Neural progenitor cell (in vitro differentiated cells): ENCODE data around the gene FBXL13. TPM values are rescaled to one million over a fixed set of nuclear protein-coding genes. Genes with fewer than 3 reads are reported as not detected.
"Not testable (repeated sequence)": the region's sequence is repeated elsewhere in the genome, so short reads cannot be mapped to it uniquely, and the experiment has no call there.

ENCODE experiments used
- DNase-seq: peaks from one replicate; pipeline ENCODE4 v3.0.0-alpha.2; 2016; ENCODE audit warnings: low spot score
- H2AFZ ChIP-seq: fragments of 200-600 bp; sonication (generic); replicated peaks from 2 replicates; pipeline ENCODE4 v1.6.1; 2016; ENCODE audit warnings: antibody characterized with exemption
- H3F3A ChIP-seq: fragments of 200-600 bp; sonication (generic); 2 replicates; pipeline ENCODE4 v1.6.1; 2016; ENCODE audit warnings: antibody characterized with exemption, low read depth
- H3K27ac ChIP-seq: fragments of 200-600 bp; sonication (generic); 2 replicates; pipeline ENCODE4 v1.5.1; 2016; ENCODE audit warnings: mild to moderate bottlenecking
- H3K27me3 ChIP-seq: fragments of 200-600 bp; sonication (generic); 2 replicates; pipeline ENCODE4 v1.6.1; 2016; ENCODE audit warnings: mild to moderate bottlenecking, moderate library complexity
- H3K36me3 ChIP-seq: fragments of 200-600 bp; sonication (generic); 2 replicates; pipeline ENCODE4 v1.5.1; 2016
- H3K4me1 ChIP-seq: fragments of 200-600 bp; sonication (generic); 2 replicates; pipeline ENCODE4 v1.6.1; 2016; ENCODE audit warnings: mixed run types
- H3K4me2 ChIP-seq: fragments of 200-600 bp; sonication (generic); 2 replicates; pipeline ENCODE4 v1.6.1; 2016
- H3K4me3 ChIP-seq: fragments of 200-600 bp; sonication (generic); 2 replicates; pipeline ENCODE4 v1.5.1; 2016
- H3K79me2 ChIP-seq: fragments of 200-600 bp; sonication (generic); 2 replicates; pipeline ENCODE4 v1.6.1; 2016; ENCODE audit warnings: low read depth
- H3K9ac ChIP-seq: fragments of 200-600 bp; sonication (generic); 2 replicates; pipeline ENCODE4 v1.6.1; 2016
- H3K9me3 ChIP-seq: fragments of 200-600 bp; sonication (generic); 2 replicates; pipeline ENCODE4 v1.5.1; 2016; ENCODE audit warnings: low read depth
- H4K20me1 ChIP-seq: fragments of 200-600 bp; sonication (generic); 2 replicates; pipeline ENCODE4 v1.6.1; 2016; ENCODE audit warnings: low read depth
- H3K27ac Mint-ChIP-seq: 3 replicates; pipeline ENCODE4 v1.8.0; 2021; ENCODE audit warnings: mixed read lengths
- H3K27me3 Mint-ChIP-seq: 2 replicates; pipeline ENCODE4 v1.8.0; 2022; ENCODE audit warnings: low read depth, mild to moderate bottlenecking, inconsistent platforms, moderate library complexity, mixed read lengths; ENCODE audit not compliant: insufficient read depth
- H3K36me3 Mint-ChIP-seq: 3 replicates; pipeline ENCODE4 v1.8.0; 2021; ENCODE audit warnings: mixed read lengths
- H3K4me1 Mint-ChIP-seq: 3 replicates; pipeline ENCODE4 v1.8.0; 2021; ENCODE audit warnings: mixed read lengths
- H3K4me3 Mint-ChIP-seq: 3 replicates; pipeline ENCODE4 v1.8.0; 2021; ENCODE audit warnings: mild to moderate bottlenecking, moderate library complexity, mixed read lengths
- H3K9me3 Mint-ChIP-seq: 3 replicates; pipeline ENCODE4 v1.8.0; 2020; ENCODE audit warnings: mixed read lengths
- CTCF ChIP-seq: fragments of 200-600 bp; sonication (generic); IDR thresholded peaks from 2 replicates; pipeline ENCODE4 v1.5.1; 2017; ENCODE audit warnings: antibody characterized with exemption, mild to moderate bottlenecking
- EZH2 ChIP-seq: fragments of 200-600 bp; sonication (generic); IDR thresholded peaks from 2 replicates; pipeline ENCODE4 v1.6.1; 2017; ENCODE audit warnings: antibody characterized with exemption, mild to moderate bottlenecking, moderate library complexity
- EZH2phosphoT487 ChIP-seq: fragments of 200-600 bp; sonication (generic); IDR thresholded peaks from 2 replicates; pipeline ENCODE4 v1.6.1; 2017; ENCODE audit warnings: antibody characterized with exemption
- total RNA-seq: library from RNA; depleted of rRNA; stranded (reverse); fragments of >200 nt; gene quantifications from 2 replicates; pipeline ENCODE4 v1.2.3, GENCODE V29; 2015; ENCODE audit warnings: low replicate concordance

The FBXL13 gene
- total RNA-seq, 1 donor from 2014 or later: 8.2 TPM

DNA sequence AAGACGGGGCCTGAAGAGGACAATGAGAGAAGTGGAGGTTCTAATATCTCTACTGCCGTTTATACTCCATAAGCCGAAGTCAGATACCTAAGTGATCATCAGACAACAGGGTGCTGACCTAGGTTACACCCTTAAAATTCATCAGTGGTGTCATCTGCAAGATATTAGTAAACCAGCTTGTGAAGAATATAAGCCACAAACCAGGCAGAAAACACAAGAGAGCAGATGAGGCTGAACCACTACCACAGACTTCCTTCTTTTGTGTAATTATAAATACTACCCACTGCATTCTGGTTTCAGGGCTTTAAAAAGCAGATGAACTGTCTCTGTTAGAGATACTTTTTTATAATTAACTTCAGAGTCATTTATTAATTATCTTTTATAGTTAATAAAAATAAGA is 230.7 kb downstream of the FBXL13 start:
- no peaks in the 10 kb centered on the region for H3K27me3 ChIP-seq
- Mint-ChIP-seq H3K27ac (no peak overlapping the region), H3K4me3 (no peak overlapping the region), H3K4me1 (no peaks in the 10 kb centered on the region), H3K36me3 (peaks cover 7% of the 10 kb centered on the region), H3K9me3 (no peaks in the 10 kb centered on the region), H3K27me3 (no peaks in the 10 kb centered on the region)
- H3K4me2 ChIP-seq: no peak overlapping the region
- H3K9me3 ChIP-seq: no peaks in the 10 kb centered on the region
- DNase-seq: no peak
- no peak overlapping the region for H3K27ac ChIP-seq
- no peaks in the 10 kb centered on the region for H4K20me1 ChIP-seq
- H2AFZ ChIP-seq: no peak overlapping the region
- TF ChIP-seq EZH2phosphoT487 (no peak), CTCF (no peak), EZH2 (no peak)
- no peaks in the 10 kb centered on the region for H3K79me2 ChIP-seq
- H3K4me3 ChIP-seq: no peak overlapping the region
- no peaks in the 10 kb centered on the region for H3K4me1 ChIP-seq
- H3K9ac ChIP-seq: no peak overlapping the region
- H3K36me3 ChIP-seq: no peaks in the 10 kb centered on the region
- H3F3A ChIP-seq: no peaks in the 10 kb centered on the region

GRCh38 chr7:102842284-102842683 is 232.3 kb downstream of the FBXL13 start:
- H3K27me3 Mint-ChIP-seq: peaks cover 4% of the 10 kb centered on the region
- H3K9me3 Mint-ChIP-seq: no peaks in the 10 kb centered on the region
- DNase-seq: no peak
- Histone ChIP-seq H4K20me1 (no peaks in the 10 kb centered on the region), H3K4me3 (no peak overlapping the region), H3K4me1 (no peaks in the 10 kb centered on the region), H3F3A (no peaks in the 10 kb centered on the region), H3K27me3 (no peaks in the 10 kb centered on the region), H3K27ac (no peak overlapping the region), H3K9me3 (no peaks in the 10 kb centered on the region), H3K9ac (no peak overlapping the region), H3K4me2 (no peak overlapping the region), H3K79me2 (no peaks in the 10 kb centered on the region), H2AFZ (no peak overlapping the region), H3K36me3 (no peaks in the 10 kb centered on the region)
- no peak overlapping the region for H3K27ac Mint-ChIP-seq
- no peaks in the 10 kb centered on the region for H3K4me1 Mint-ChIP-seq
- peaks cover 9% of the 10 kb centered on the region for H3K36me3 Mint-ChIP-seq
- H3K4me3 Mint-ChIP-seq: no peak overlapping the region
- TF ChIP-seq CTCF (no peak), EZH2phosphoT487 (no peak), EZH2 (no peak)

GRCh38 chr7:102841290-102841689 is 233.3 kb downstream of the FBXL13 start:
- H3K27me3 Mint-ChIP-seq: peaks cover 4% of the 10 kb centered on the region
- TF ChIP-seq EZH2phosphoT487 (no peak), CTCF (no peak), EZH2 (no peak)
- no peak overlapping the region for H3K4me3 ChIP-seq
- peaks cover 9% of the 10 kb centered on the region for H3K36me3 Mint-ChIP-seq
- no peaks in the 10 kb centered on the region for H3K27me3 ChIP-seq
- H2AFZ ChIP-seq: no peak overlapping the region
- no peaks in the 10 kb centered on the region for H3K4me1 ChIP-seq
- no peak overlapping the region for H3K27ac Mint-ChIP-seq
- H3K36me3 ChIP-seq: no peaks in the 10 kb centered on the region
- no peaks in the 10 kb centered on the region for H3K4me1 Mint-ChIP-seq
- H3K9me3 ChIP-seq: no peaks in the 10 kb centered on the region
- H3K9me3 Mint-ChIP-seq: no peaks in the 10 kb centered on the region
- H3K4me2 ChIP-seq: no peak overlapping the region
- no peak overlapping the region for H3K27ac ChIP-seq
- no peak overlapping the region for H3K9ac ChIP-seq
- H4K20me1 ChIP-seq: no peaks in the 10 kb centered on the region
- H3F3A ChIP-seq: no peaks in the 10 kb centered on the region
- DNase-seq: no peak
- no peaks in the 10 kb centered on the region for H3K79me2 ChIP-seq
- H3K4me3 Mint-ChIP-seq: no peak overlapping the region

- no peaks in the 10 kb centered on the region for H3K79me2 ChIP-seq
- no peak overlapping the region for H3K27ac Mint-ChIP-seq
- no peaks in the 10 kb centered on the region for H3K9me3 Mint-ChIP-seq
- H3K4me1 ChIP-seq: no peaks in the 10 kb centered on the region
- no peak overlapping the region for H3K4me3 ChIP-seq
- peaks cover 9% of the 10 kb centered on the region for H3K36me3 Mint-ChIP-seq
- no peaks in the 10 kb centered on the region for H4K20me1 ChIP-seq
- no peaks in the 10 kb centered on the region for H3K9me3 ChIP-seq
- H3K36me3 ChIP-seq: no peaks in the 10 kb centered on the region
- H3K27me3 Mint-ChIP-seq: peaks cover 4% of the 10 kb centered on the region
- no peak overlapping the region for H3K4me3 Mint-ChIP-seq
- H3F3A ChIP-seq: no peaks in the 10 kb centered on the region
- TF ChIP-seq EZH2: no peak
- no peak for TF ChIP-seq CTCF
- TF ChIP-seq EZH2phosphoT487: no peak
- no peaks in the 10 kb centered on the region for H3K4me1 Mint-ChIP-seq
- H2AFZ ChIP-seq: no peak overlapping the region
- no peaks in the 10 kb centered on the region for H3K27me3 ChIP-seq
- H3K27ac ChIP-seq: no peak overlapping the region
- no peak overlapping the region for H3K4me2 ChIP-seq
- no peak for DNase-seq
- no peak overlapping the region for H3K9ac ChIP-seq
Measured at GRCh38 chr7:102840404-102840803, 234.2 kb downstream of the FBXL13 start.

DNA sequence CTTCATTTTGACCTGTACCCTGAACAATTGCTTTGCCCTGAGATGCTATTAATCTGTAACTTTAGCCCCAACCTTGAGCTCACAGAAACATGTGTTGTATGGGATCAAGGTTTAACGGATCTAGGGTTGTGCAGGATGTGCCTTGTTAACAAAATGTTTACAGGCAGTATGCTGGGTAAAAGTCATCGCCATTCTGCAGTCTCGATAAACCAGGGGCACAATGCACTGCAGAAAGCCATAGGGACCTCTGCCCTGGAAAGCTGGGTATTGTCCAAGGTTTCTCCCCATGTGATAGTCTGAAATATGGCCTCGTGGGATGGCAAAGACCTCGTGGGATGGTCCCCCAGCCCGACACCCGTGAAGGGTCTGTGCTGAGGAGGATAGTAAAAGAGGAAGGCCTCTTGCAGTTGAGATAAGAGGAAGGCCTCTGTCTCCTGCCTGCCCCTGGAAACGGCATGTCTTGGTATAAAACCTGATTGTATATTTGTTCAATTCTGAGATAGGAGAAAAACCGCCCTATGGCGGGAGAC is 236.0 kb downstream of the FBXL13 start:
- H3K27me3 Mint-ChIP-seq, H4K20me1 ChIP-seq, H3K9ac ChIP-seq, H3K4me3 Mint-ChIP-seq, H3K27me3 ChIP-seq, H3F3A ChIP-seq, H3K4me2 ChIP-seq, H2AFZ ChIP-seq, H3K27ac ChIP-seq, DNase-seq, H3K4me1 Mint-ChIP-seq, H3K79me2 ChIP-seq, H3K36me3 Mint-ChIP-seq, H3K27ac Mint-ChIP-seq, H3K36me3 ChIP-seq, H3K4me1 ChIP-seq, H3K4me3 ChIP-seq, H3K9me3 ChIP-seq, H3K9me3 Mint-ChIP-seq: not testable (repeated sequence)
